ENCODE results near the gene TBX5. TPM values are rescaled to one million over a fixed set of nuclear protein-coding genes. Genes with fewer than 3 reads are reported as not detected.

Gene TBX5
- total and polyA plus RNA-seq, 9 of the 15 experiments (the other 6 are each of a cell fraction or from before 2014, with no cell fraction given), result not detected

DNA sequence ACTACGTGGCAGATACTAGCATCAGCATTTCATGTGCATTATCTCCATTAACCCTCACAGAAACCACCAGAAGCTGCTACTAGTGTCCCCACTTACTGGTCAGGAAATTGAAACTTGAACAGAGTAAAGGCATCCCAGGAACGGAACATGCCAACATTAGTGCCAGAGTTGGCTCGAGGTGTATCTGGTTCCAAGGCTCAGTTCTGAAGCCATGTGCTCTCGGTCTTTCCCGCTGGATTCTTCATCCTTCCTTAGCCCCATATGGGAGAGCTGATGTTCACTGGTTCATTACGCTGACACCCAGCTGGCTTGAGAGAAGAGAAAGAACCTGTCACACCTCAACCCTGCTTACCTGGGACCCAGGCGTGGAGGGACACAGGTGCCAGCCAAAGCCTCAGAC is 91.5 kb downstream of the TBX5 start:
- no peak for DNase-seq (ENCODE audit: extremely low read depth in 1 of 4, low spot score in 3 of 4)
- WGBS (ENCODE audit: insufficient coverage, low coverage, missing lambda C conversion rate), result 0% methylated on average over 6 of the region's 7 CpGs
- TF ChIP-seq, protein P1, sequence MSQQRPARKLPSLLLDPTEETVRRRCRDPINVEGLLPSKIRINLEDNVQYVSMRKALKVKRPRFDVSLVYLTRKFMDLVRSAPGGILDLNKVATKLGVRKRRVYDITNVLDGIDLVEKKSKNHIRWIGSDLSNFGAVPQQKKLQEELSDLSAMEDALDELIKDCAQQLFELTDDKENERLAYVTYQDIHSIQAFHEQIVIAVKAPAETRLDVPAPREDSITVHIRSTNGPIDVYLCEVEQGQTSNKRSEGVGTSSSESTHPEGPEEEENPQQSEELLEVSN (IDR thresholded peaks at IDR 0.05; ENCODE audit: borderline replicate concordance in 1 of 2, extremely low read depth in 1 of 2, insufficient read depth in 1 of 2, insufficient read length in 1 of 2, low read depth in 1 of 2, low read length in 1 of 2, poor library complexity in 1 of 2, severe bottlenecking in 1 of 2), result no peak
- TF ChIP-seq, protein P2, sequence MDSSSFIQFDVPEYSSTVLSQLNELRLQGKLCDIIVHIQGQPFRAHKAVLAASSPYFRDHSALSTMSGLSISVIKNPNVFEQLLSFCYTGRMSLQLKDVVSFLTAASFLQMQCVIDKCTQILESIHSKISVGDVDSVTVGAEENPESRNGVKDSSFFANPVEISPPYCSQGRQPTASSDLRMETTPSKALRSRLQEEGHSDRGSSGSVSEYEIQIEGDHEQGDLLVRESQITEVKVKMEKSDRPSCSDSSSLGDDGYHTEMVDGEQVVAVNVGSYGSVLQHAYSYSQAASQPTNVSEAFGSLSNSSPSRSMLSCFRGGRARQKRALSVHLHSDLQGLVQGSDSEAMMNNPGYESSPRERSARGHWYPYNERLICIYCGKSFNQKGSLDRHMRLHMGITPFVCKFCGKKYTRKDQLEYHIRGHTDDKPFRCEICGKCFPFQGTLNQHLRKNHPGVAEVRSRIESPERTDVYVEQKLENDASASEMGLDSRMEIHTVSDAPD (CRISPR knock-in tag; IDR thresholded peaks at IDR 0.05), result no peak
- no peak for TF ChIP-seq KLF6 (CRISPR knock-in tag; IDR thresholded peaks at IDR 0.05; ENCODE audit: borderline replicate concordance)
- TF ChIP-seq ETV6 (IDR thresholded peaks at IDR 0.05; ENCODE audit: borderline replicate concordance in 1 of 2, low read depth in 2 of 2, low read length in 1 of 2), result no peak
- TF ChIP-seq ETV6 (CRISPR knock-in tag; IDR thresholded peaks at IDR 0.05; ENCODE audit: borderline replicate concordance), result no peak
- TF ChIP-seq SMAD1 (IDR thresholded peaks at IDR 0.05; ENCODE audit: low read depth, low read length, partially characterized antibody), result no peak
- TF ChIP-seq, protein P3, sequence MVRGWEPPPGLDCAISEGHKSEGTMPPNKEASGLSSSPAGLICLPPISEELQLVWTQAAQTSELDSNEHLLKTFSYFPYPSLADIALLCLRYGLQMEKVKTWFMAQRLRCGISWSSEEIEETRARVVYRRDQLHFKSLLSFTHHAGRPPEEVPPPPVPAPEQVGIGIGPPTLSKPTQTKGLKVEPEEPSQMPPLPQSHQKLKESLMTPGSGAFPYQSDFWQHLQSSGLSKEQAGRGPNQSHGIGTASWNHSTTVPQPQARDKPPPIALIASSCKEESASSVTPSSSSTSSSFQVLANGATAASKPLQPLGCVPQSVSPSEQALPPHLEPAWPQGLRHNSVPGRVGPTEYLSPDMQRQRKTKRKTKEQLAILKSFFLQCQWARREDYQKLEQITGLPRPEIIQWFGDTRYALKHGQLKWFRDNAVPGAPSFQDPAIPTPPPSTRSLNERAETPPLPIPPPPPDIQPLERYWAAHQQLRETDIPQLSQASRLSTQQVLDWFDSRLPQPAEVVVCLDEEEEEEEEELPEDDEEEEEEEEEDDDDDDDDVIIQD (CRISPR knock-in tag; IDR thresholded peaks at IDR 0.05), result no peak
- TF ChIP-seq THRAP3 (IDR thresholded peaks at IDR 0.05; ENCODE audit: borderline replicate concordance), result no peak
- no peak for TF ChIP-seq HNRNPH1 (optimal IDR thresholded peaks at IDR 0.05; ENCODE audit: low read depth, low read length)
- no peak for TF ChIP-seq TCF7 (IDR thresholded peaks at IDR 0.05; ENCODE audit: borderline replicate concordance)
- TF ChIP-seq, protein P4, sequence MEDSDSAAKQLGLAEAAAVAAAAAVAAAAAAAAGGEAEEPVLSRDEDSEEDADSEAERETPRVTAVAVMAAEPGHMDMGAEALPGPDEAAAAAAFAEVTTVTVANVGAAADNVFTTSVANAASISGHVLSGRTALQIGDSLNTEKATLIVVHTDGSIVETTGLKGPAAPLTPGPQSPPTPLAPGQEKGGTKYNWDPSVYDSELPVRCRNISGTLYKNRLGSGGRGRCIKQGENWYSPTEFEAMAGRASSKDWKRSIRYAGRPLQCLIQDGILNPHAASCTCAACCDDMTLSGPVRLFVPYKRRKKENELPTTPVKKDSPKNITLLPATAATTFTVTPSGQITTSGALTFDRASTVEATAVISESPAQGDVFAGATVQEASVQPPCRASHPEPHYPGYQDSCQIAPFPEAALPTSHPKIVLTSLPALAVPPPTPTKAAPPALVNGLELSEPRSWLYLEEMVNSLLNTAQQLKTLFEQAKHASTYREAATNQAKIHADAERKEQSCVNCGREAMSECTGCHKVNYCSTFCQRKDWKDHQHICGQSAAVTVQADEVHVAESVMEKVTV (CRISPR knock-in tag; IDR thresholded peaks at IDR 0.05), result no peak
- no peak for TF ChIP-seq ZNF253 (CRISPR knock-in tag; conservative IDR thresholded peaks at IDR 0.05)
- no peak for TF ChIP-seq ADNP (tag; IDR thresholded peaks at IDR 0.05)
- TF ChIP-seq DDX20 (tag; IDR thresholded peaks at IDR 0.05; ENCODE audit: low read depth), result no peak
- no peak for TF ChIP-seq ILK (tag; IDR thresholded peaks at IDR 0.05; ENCODE audit: borderline replicate concordance, low read depth)

More for the DNA sequence above, 91.5 kb downstream of the TBX5 start:
- no peak for ATAC-seq
- Histone ChIP-seq H3K9ac (ENCODE audit: insufficient read depth in 1 of 2, low read depth in 2 of 2, low read length in 2 of 2) (no peak overlapping the region), H3K4me3 (no peak overlapping the region), H3K27ac (ENCODE audit: extremely low read depth, low read depth, low read length) (no peak overlapping the region), H3K4me2 (ENCODE audit: insufficient read depth, low read length) (no peak overlapping the region), H3K9me3 (replicated peaks; ENCODE audit: control insufficient read depth, insufficient read depth, low read depth, low read length) (no peaks in the 10 kb centered on the region), H3K4me1 (replicated peaks in 1 of 2; ENCODE audit: control insufficient read depth in 2 of 2, insufficient read depth in 2 of 2, low read length in 2 of 2) (no peaks in the 10 kb centered on the region), H3K36me3 (ENCODE audit: control insufficient read depth, insufficient read depth, low read length) (no peaks in the 10 kb centered on the region), H3K27me3 (ENCODE audit: control insufficient read depth in 2 of 2, insufficient read depth in 2 of 2, low read length in 2 of 2) (peaks cover 0 to 15% of the 10 kb centered on the region in 2 experiments; a peak in 3 of 5 replicates), H3K9me1 (ENCODE audit: control insufficient read depth, insufficient read depth, low read length) (no peaks in the 10 kb centered on the region), H3K79me2 (ENCODE audit: control insufficient read depth, insufficient read depth, low read length) (no peaks in the 10 kb centered on the region), H2AFZ (ENCODE audit: low read depth, low read length) (no peak overlapping the region), H4K20me1 (replicated peaks; ENCODE audit: control insufficient read depth, insufficient read depth, low read length) (no peaks in the 10 kb centered on the region; the same call in 1 of the 2 replicates)
- BruUV-seq (replicated peaks), result no TSS peak
- ChIA-PET CTCF (ENCODE audit: low intra/inter-chr PET ratio) (no interaction called here), POLR2A (no interaction called here)
- no peak for FAIRE-seq
- intact Hi-C loops (cut with micrococcal nuclease), result no loop called here
- in situ Hi-C loops (cut with MboI), result no loop called here
